Mesenchymal stem cell (in vitro differentiated cells and primary cell): ENCODE data around the gene SLC5A8.

ENCODE experiments used
- DNase-seq: peaks from one replicate; pipeline ENCODE4 v3.0.0-alpha.2; 2013
- H2AFZ ChIP-seq: one replicate; pipeline ENCODE4 v1.6.1; 2013; ENCODE audit warnings: low read depth, mild to moderate bottlenecking, control low read depth, inconsistent platforms, low read length, moderate library complexity
- H2AK5ac ChIP-seq: 2 replicates; pipeline ENCODE4 v1.6.1; 2013; ENCODE audit warnings: low read length, moderate library complexity, mild to moderate bottlenecking, inconsistent platforms; ENCODE audit not compliant: severe bottlenecking
- H2BK120ac ChIP-seq: one replicate; pipeline ENCODE4 v1.6.1; 2013; ENCODE audit warnings: low read depth, mild to moderate bottlenecking, inconsistent platforms, low read length, moderate library complexity
- H2BK12ac ChIP-seq, 2 experiments: one replicate each; pipeline ENCODE4 v1.6.1; 2013; ENCODE audit warnings: inconsistent platforms in 2 of 2, low read length in 2 of 2, mild to moderate bottlenecking in 2 of 2, moderate library complexity in 2 of 2, control low read depth in 1 of 2
- H2BK15ac ChIP-seq: one replicate; pipeline ENCODE4 v1.6.1; 2013; ENCODE audit warnings: mild to moderate bottlenecking, low read depth, inconsistent platforms; ENCODE audit not compliant: poor library complexity, severe bottlenecking
- H2BK5ac ChIP-seq: 2 replicates; pipeline ENCODE4 v1.6.1; 2013; ENCODE audit warnings: low read depth, mild to moderate bottlenecking, low read length, control low read depth, inconsistent platforms; ENCODE audit not compliant: poor library complexity, severe bottlenecking
- H3K14ac ChIP-seq, 2 experiments: one replicate each; pipeline ENCODE4 v1.6.1; 2013; ENCODE audit warnings: inconsistent platforms in 2 of 2, low read length in 2 of 2, control low read depth in 1 of 2, mild to moderate bottlenecking in 1 of 2, moderate library complexity in 1 of 2
- H3K18ac ChIP-seq, 2 experiments: one replicate each; pipeline ENCODE4 v1.6.1; 2013; ENCODE audit warnings: inconsistent platforms in 2 of 2, low read length in 2 of 2, control low read depth in 1 of 2, low read depth in 1 of 2, mild to moderate bottlenecking in 1 of 2
- H3K23ac ChIP-seq, 2 experiments: one replicate each; pipeline ENCODE4 v1.6.1; 2013; ENCODE audit warnings: inconsistent platforms in 2 of 2, low read length in 2 of 2, mild to moderate bottlenecking in 2 of 2, moderate library complexity in 2 of 2, control low read depth in 1 of 2
- H3K27ac ChIP-seq: 2 replicates; pipeline ENCODE4 v1.5.1; 2013; ENCODE audit warnings: mild to moderate bottlenecking, moderate library complexity, low read length, control low read depth, inconsistent platforms; ENCODE audit not compliant: poor library complexity, severe bottlenecking
- H3K27me3 ChIP-seq, 2 experiments: 2 replicates each; pipeline versions ENCODE4 v1.6.1 to v1.7.0; 2013; ENCODE audit warnings: low read length in 2 of 2, mild to moderate bottlenecking in 2 of 2, moderate library complexity in 2 of 2, control low read depth in 1 of 2, inconsistent platforms in 1 of 2; ENCODE audit not compliant: control insufficient read depth in 1 of 2, insufficient read depth in 1 of 2
- H3K36me3 ChIP-seq, 2 experiments: 2 replicates each; pipeline versions ENCODE4 v1.6.1 to v1.7.0; 2013; ENCODE audit warnings: low read length in 2 of 2, control low read depth in 1 of 2, inconsistent platforms in 1 of 2, low read depth in 1 of 2, mild to moderate bottlenecking in 1 of 2; ENCODE audit not compliant: insufficient read depth in 2 of 2, control insufficient read depth in 1 of 2
- H3K4ac ChIP-seq, 2 experiments: one replicate each; pipeline ENCODE4 v1.6.1; 2013; ENCODE audit warnings: inconsistent platforms in 2 of 2, low read length in 2 of 2, mild to moderate bottlenecking in 2 of 2, moderate library complexity in 2 of 2, control low read depth in 1 of 2, low read depth in 1 of 2
- H3K4me1 ChIP-seq: 2 replicates; pipeline ENCODE4 v1.6.1; 2013; ENCODE audit warnings: low read depth, low read length, control low read depth; ENCODE audit not compliant: control insufficient read depth, insufficient read depth
- H3K4me2 ChIP-seq: 2 replicates; pipeline ENCODE4 v1.6.1; 2013; ENCODE audit warnings: low read length, mild to moderate bottlenecking, inconsistent platforms; ENCODE audit not compliant: poor library complexity, severe bottlenecking
- H3K4me3 ChIP-seq, 2 experiments: 2 replicates each; pipeline versions ENCODE4 v1.5.1 to v1.7.0; 2013; ENCODE audit warnings: low read length in 2 of 2, mild to moderate bottlenecking in 2 of 2, control low read depth in 1 of 2, low read depth in 1 of 2; ENCODE audit not compliant: insufficient read depth in 1 of 2
- H3K79me1 ChIP-seq: replicated peaks from 2 replicates; pipeline ENCODE4 v1.6.1; 2013; ENCODE audit warnings: mild to moderate bottlenecking, control low read depth, low read length, inconsistent platforms; ENCODE audit not compliant: poor library complexity, severe bottlenecking
- H3K9ac ChIP-seq: 2 replicates; pipeline ENCODE4 v1.7.0; 2013; ENCODE audit warnings: mild to moderate bottlenecking, low read length, moderate library complexity
- H3K9me3 ChIP-seq: 2 replicates; pipeline ENCODE4 v1.7.0; 2013; ENCODE audit warnings: mild to moderate bottlenecking, low read length; ENCODE audit not compliant: control insufficient read depth
- H4K8ac ChIP-seq: one replicate; pipeline ENCODE4 v1.6.1; 2013; ENCODE audit warnings: inconsistent platforms, mild to moderate bottlenecking, low read length, moderate library complexity
- H4K91ac ChIP-seq: one replicate; pipeline ENCODE4 v1.6.1; 2013; ENCODE audit warnings: mild to moderate bottlenecking, low read length, inconsistent platforms
- WGBS: methylation state at CpG from one replicate; pipeline ENCODE4 v1.1.7; 2013; ENCODE audit warnings: mixed read lengths; 5-methylcytosine and 5-hydroxymethylcytosine counted together

SLC5A8 gene

GRCh38 chr12:101174541-101174940, 35.5 kb downstream of the SLC5A8 start:
- no peak overlapping the region for H4K91ac ChIP-seq
- H3K79me1 ChIP-seq, result no peaks in the 10 kb centered on the region
- H2AFZ ChIP-seq, result no peak overlapping the region
- H3K27ac ChIP-seq, result no peak overlapping the region
- H3K9ac ChIP-seq, result no peak overlapping the region
- no peak overlapping the region for H2AK5ac ChIP-seq
- DNase-seq, result no peak
- no peak overlapping the region for H3K4ac ChIP-seq
- no peak overlapping the region for H4K8ac ChIP-seq
- no peak overlapping the region for H2BK120ac ChIP-seq
- no peak overlapping the region for H3K4me3 ChIP-seq
- H3K9me3 ChIP-seq, result peaks cover 5% of the 10 kb centered on the region
- WGBS, result 100% methylated on average over 3 of the region's 3 CpGs
- H2BK5ac ChIP-seq, result no peak overlapping the region
- no peak overlapping the region for H2BK12ac ChIP-seq
- peaks cover 0 to 2% of the 10 kb centered on the region in 2 experiments for H3K27me3 ChIP-seq
- H2BK15ac ChIP-seq, result no peak overlapping the region
- H3K14ac ChIP-seq, result no peak overlapping the region
- no peaks in the 10 kb centered on the region for H3K36me3 ChIP-seq
- H3K4me1 ChIP-seq, result peaks cover 1% of the 10 kb centered on the region
- no peak overlapping the region for H3K4me2 ChIP-seq
- no peak overlapping the region for H3K18ac ChIP-seq
- H3K23ac ChIP-seq, result no peak overlapping the region

GRCh38 chr12:101173197-101173749, 36.8 kb downstream of the SLC5A8 start:
- Histone ChIP-seq H2BK12ac (no peak overlapping the region), H2BK5ac (no peak overlapping the region), H3K4me3 (no peak overlapping the region), H2BK15ac (no peak overlapping the region), H3K9me3 (peaks cover 5% of the 10 kb centered on the region), H3K9ac (no peak overlapping the region), H2AK5ac (no peak overlapping the region), H3K14ac (no peak overlapping the region), H3K18ac (no peak overlapping the region), H2AFZ (no peak overlapping the region), H3K36me3 (no peaks in the 10 kb centered on the region), H4K8ac (no peak overlapping the region), H3K79me1 (no peaks in the 10 kb centered on the region), H3K4ac (no peak overlapping the region), H3K27me3 (peaks cover 0 to 2% of the 10 kb centered on the region in 2 experiments), H3K27ac (no peak overlapping the region), H3K4me2 (no peak overlapping the region), H3K4me1 (peaks cover 1% of the 10 kb centered on the region), H2BK120ac (no peak overlapping the region), H4K91ac (no peak overlapping the region), H3K23ac (no peak overlapping the region)
- 93% methylated on average over 7 of the region's 7 CpGs for WGBS
- no peak for DNase-seq

- DNase-seq, result no peak
- Histone ChIP-seq H3K4me1 (peaks cover 1% of the 10 kb centered on the region), H3K4me2 (no peak overlapping the region), H3K36me3 (no peaks in the 10 kb centered on the region), H3K4me3 (no peak overlapping the region), H3K9me3 (peaks cover 5% of the 10 kb centered on the region), H4K91ac (no peak overlapping the region), H3K9ac (no peak overlapping the region), H2BK15ac (no peak overlapping the region), H3K27ac (no peak overlapping the region), H2BK120ac (no peak overlapping the region), H4K8ac (no peak overlapping the region), H3K79me1 (no peaks in the 10 kb centered on the region), H2BK5ac (no peak overlapping the region), H3K23ac (no peak overlapping the region), H2AFZ (no peak overlapping the region), H3K14ac (peak overlapping the region in 1 of 2 experiments; percentile 75), H2AK5ac (no peak overlapping the region), H3K27me3 (peaks cover 0 to 2% of the 10 kb centered on the region in 2 experiments), H3K18ac (no peak overlapping the region), H2BK12ac (no peak overlapping the region), H3K4ac (no peak overlapping the region)
- WGBS, result 51% methylated on average over 5 of the region's 5 CpGs
Measured at GRCh38 chr12:101172316-101172715, 37.7 kb downstream of the SLC5A8 start.

GRCh38 chr12:101168001-101168400, 42.0 kb downstream of the SLC5A8 start:
- Histone ChIP-seq H3K14ac (no peak overlapping the region), H3K23ac (no peak overlapping the region), H2AK5ac (no peak overlapping the region), H2AFZ (no peak overlapping the region), H4K91ac (no peak overlapping the region), H3K18ac (no peak overlapping the region), H3K9me3 (no peaks in the 10 kb centered on the region), H3K79me1 (no peaks in the 10 kb centered on the region), H3K4me1 (peaks cover 1% of the 10 kb centered on the region), H4K8ac (no peak overlapping the region), H3K4ac (no peak overlapping the region), H2BK12ac (no peak overlapping the region), H3K9ac (no peak overlapping the region), H3K4me3 (no peak overlapping the region), H2BK15ac (no peak overlapping the region), H3K27me3 (peaks cover 0 to 2% of the 10 kb centered on the region in 2 experiments), H3K27ac (no peak overlapping the region), H2BK120ac (no peak overlapping the region), H2BK5ac (no peak overlapping the region), H3K4me2 (no peak overlapping the region), H3K36me3 (no peaks in the 10 kb centered on the region)
- DNase-seq, result no peak
- WGBS, result 83% methylated on average over 5 of the region's 5 CpGs
